RWPE1 (cell line): ENCODE data around the gene CBLN3.

Experiments
- CTCF ChIA-PET: fragments of 350-600 bp; sonication (Branson Sonifier 250); formaldehyde crosslinking; extraction: SDS; loops from one replicate; lab custom pipeline; 2021; lab: Yijun Ruan, JAX
- POLR2A ChIA-PET: fragments of 400-600 bp; formaldehyde crosslinking; extraction: SDS; loops from one replicate; lab custom pipeline; 2020; ENCODE audit warnings: antibody characterized with exemption; ENCODE audit not compliant: low non-redundant PET; lab: Yijun Ruan, JAX
- DNase-seq: peaks from one replicate; pipeline ENCODE4 v3.0.0; 2012; ENCODE audit warnings: low spot score
- H3K27ac ChIP-seq: fragments of 450-650 bp; 2 replicates; pipeline ENCODE4 v1.5.1; 2017
- CTCF ChIP-seq: fragments of 450-650 bp; conservative IDR thresholded peaks from 2 replicates; pipeline ENCODE4 v1.5.1; 2017; ENCODE audit warnings: low read depth, mild to moderate bottlenecking

Gene CBLN3

GRCh38 chr14:24443053-24443665 is 13.7 kb upstream of the CBLN3 start:
- TF ChIP-seq CTCF: no peak
- DNase-seq: no peak
- POLR2A ChIA-PET: no interaction called here
- CTCF ChIA-PET: interaction anchor here (0.6 to 0.7 kb wide), 2 partner anchors 335 to 1380 kb away, joined by 4 to 5 read pairs; no protein-coding TSS in a partner anchor
- peak overlapping the region; percentile 98 for H3K27ac ChIP-seq

- TF ChIP-seq CTCF: no peak
- POLR2A ChIA-PET: interaction anchor here (0.5 kb wide), 1 partner anchor 115 kb away, joined by 7 read pairs; no protein-coding TSS in a partner anchor
- peak within 1 kb of the TSS; percentile 98 for H3K27ac ChIP-seq
- DNase-seq: peak; percentile 97
- CTCF ChIA-PET: interaction anchor here (0.6 to 1.7 kb wide), 4 partner anchors 11 to 334 kb away, joined by 3 to 8 read pairs (median 6); no protein-coding TSS in a partner anchor
Observed at GRCh38 chr14:24442240-24443052, 13.0 kb upstream of the CBLN3 start, which contains the start of gene SDR39U1. Gene SDR39U1 (minus strand): TSS chr14:24442776. CDS start chr14:24442769, 7 bp downstream.

- TF ChIP-seq CTCF: no peak
- ChIA-PET POLR2A (interaction anchor here (0.5 kb wide), 1 partner anchor 115 kb away, joined by 7 read pairs; no protein-coding TSS in a partner anchor), CTCF (interaction anchor here (0.7 to 1.7 kb wide), 4 partner anchors 10 to 1687 kb away, joined by 3 to 8 read pairs (median 4); no protein-coding TSS in a partner anchor)
- DNase-seq: peak; percentile 66
- H3K27ac ChIP-seq: peak overlapping the region; percentile 98
Observed at GRCh38 chr14:24441904-24442239, 12.4 kb upstream of the CBLN3 start.

- POLR2A ChIA-PET: interaction anchor here (0.5 kb wide), 1 partner anchor 115 kb away, joined by 7 read pairs; no protein-coding TSS in a partner anchor
- peak overlapping the region; percentile 98 for H3K27ac ChIP-seq
- CTCF ChIA-PET: interaction anchor here (0.7 to 1.7 kb wide), 3 partner anchors 10 to 1688 kb away, joined by 3 to 8 read pairs (median 6); no protein-coding TSS in a partner anchor
- no peak for DNase-seq
- TF ChIP-seq CTCF: no peak
Observed at GRCh38 chr14:24441485-24441884, 12.0 kb upstream of the CBLN3 start.

GRCh38 chr14:24440606-24441399 is 11.3 kb upstream of the CBLN3 start:
- ChIA-PET CTCF (interaction anchor here (0.7 to 1.7 kb wide), 3 partner anchors 9 to 107 kb away, joined by 3 to 8 read pairs (median 6); no protein-coding TSS in a partner anchor), POLR2A (no interaction called here)
- peak overlapping the region; percentile 46 for H3K27ac ChIP-seq
- no peak for DNase-seq
- no peak for TF ChIP-seq CTCF
